NCI-H510A (cell line): ENCODE results near the gene ZNF536.

Experiments
- DNase-seq: peaks from one replicate; lab custom pipeline; 2025; lab: John Stamatoyannopoulos, UW

Gene ZNF536

DNA sequence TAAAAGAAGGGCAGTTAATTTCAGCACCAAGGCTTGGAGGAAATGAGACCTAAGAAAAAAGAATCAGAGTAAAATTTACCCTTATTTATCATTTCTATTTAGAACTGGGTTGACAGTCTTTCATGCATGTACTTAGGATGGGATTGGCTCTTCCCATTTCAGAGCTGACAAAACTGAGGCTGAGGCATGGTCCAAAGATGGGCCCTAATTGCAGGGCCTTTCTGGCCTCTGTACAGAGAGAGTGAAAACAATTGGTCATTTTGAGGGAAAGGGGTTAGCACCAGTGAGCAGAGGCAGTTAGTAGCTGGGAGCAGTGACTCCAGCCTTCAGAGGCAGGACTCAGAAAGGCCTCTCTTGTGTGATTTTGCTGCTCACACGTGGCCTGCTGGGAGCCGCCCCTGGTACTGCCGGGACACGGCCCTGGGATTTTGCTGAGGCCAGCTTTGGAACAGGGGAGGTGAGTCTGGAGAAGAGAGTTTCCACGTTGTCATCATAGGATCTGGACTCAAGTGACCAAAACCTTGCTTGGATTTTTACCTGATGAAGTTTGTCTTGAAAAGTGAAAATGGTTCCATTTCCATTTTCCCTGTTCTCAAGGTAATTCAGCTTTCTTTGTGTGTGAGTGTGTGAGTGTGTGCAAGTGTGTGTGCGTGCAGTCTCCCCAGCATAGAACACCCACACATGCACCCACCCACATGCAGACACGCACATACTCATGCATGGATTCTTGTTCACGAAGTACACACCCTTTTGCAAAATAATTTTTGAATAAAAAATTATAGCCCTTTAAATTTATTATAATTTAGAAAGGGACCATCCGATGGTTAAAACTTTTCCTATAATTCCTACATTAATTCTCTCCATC is at the start of gene ZNF536:
ZNF536 (plus strand) TSS at position 425 of the 865 bp plus-strand sequence. CDS start 71,179 bp downstream, outside the sequence.
- no peak for DNase-seq

DNA sequence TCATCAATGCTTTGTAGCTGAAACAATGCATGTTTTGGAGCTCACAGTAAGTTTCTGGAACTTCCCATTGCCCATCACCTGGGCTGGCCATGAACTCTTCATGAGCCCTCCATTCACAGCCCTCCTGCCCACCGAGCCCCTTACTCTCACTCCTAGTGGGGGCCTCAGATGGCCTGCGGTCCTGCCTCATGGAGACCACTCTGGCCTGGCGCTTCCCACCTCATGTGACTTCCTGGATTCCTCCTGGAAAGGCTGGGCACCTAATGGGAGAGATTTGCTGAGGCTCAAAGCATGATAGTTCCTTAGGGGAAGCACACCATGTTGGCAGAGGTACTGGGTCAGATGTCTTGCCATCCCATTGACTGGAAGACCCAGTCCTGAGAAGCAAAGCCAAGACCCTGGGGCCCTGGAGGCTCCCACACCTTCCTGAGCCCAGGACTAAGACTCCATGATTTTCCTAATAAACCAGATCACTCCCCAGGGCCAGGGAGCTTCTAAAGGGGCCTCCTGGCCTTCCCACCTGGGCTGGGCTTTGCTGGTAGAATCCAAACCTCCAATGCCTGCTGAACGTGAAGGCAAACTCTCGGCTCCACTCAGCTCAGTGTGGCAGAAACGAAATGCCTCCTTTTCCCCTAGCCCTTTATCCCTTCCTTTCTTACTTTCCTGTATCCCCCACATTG is 49.4 kb upstream of the ZNF536 start:
- no peak for DNase-seq

DNA sequence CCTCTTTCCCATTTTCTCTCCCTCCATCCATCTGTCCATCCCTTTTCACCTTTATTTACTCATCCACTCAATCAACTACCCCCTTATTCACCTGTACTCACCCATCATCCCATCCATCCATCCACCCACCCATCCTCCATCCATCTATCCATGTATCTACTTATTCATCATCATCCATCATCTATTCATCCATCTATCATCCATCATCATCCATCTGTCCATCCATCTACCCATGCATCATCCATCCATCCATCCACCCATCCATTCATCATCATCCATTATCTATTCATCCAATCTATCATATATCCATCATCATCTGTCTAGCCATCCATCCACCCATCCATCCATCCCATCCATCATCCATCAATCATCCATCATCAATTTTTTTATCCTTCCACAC is 48.3 kb upstream of the ZNF536 start:
- DNase-seq: no peak

DNA sequence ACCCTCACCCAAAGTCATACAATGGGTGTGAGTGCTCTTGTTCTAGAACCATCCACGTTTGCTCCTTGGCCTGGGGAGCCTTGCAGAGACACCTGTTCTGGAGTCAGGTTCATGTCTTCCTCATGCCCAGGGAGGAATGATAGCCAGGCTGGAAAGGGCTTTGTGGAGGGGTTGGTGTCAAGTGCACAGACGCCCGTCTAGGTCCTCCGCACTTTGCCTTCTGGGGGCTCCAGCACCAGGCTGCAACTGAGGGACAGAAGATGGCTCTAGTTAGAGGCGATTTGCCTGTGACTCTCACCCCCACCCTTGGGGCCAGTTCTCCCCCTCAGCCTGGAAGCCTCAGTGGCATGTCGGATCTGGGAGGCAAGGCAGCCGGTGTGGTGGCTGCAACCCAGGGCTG is 47.2 kb upstream of the ZNF536 start:
- no peak for DNase-seq

DNA sequence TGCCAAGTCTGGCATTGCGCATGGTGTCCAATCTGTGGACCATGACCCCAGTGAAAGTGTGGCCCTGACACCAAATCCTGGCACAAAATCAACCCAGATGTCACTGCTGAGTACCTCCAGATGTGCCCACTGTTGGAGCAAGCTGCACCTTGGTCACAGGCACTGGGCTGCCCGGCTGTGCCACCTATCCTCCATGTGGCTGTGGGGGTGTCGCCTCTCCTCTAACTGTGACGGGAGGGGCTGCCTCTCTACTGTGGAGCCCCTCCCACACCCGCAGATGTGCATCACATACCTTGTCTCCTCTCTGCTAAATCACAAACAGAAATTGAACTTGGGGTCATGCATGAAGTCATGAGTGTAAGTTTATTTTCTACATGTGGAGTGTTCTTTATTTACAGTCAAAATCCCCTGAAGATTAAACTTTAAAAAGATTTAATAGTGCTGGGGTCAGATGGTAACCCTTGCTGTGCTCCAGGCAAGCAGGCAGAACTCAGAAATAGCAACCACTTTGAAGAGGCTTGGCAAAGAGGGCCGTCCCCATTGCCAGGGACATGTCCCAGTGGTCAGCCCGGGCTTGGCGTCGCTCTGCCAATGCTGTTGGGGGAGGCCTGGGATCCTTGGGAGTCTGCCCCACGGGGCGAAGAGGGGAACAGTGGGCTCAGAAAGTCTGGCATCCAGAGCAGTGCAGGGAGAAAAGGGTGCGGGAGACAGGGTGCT is 46.4 kb upstream of the ZNF536 start:
- DNase-seq: no peak

DNA sequence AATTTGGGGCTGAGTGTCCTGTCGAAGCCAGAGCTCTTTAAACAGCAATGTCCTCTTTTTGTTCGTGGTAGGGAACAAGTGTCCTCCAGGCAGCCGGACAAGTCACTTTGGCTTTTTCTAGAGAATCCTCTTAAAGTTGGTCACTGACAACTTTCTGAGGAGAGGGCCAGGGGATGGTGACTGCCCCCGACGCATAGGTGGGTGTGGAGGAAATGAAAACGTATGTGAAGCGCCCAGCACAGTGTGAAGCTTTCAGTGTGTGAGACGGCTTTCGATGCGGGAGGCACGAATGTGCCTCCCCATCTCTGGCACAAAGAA is 45.8 kb upstream of the ZNF536 start:
- DNase-seq: no peak

DNA sequence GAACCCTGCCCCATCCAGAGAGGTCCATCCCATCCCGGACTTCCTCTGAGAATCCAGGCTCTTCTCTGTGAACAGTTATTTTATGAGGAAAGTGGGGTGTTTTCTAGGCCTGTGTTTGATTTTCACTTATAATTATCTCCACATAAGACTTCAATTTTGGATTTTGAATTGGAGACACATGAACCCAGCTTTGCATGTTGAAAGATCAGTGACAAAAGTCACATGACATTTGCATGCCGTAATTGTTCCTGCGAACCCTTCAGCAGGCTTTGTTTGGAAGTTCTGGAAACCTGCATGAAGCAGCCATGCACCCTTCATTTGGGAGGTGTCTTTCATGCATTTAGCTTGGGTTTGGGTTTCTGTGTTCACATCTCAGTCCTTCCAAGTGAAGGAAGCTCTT is 44.9 kb upstream of the ZNF536 start:
- DNase-seq: no peak

DNA sequence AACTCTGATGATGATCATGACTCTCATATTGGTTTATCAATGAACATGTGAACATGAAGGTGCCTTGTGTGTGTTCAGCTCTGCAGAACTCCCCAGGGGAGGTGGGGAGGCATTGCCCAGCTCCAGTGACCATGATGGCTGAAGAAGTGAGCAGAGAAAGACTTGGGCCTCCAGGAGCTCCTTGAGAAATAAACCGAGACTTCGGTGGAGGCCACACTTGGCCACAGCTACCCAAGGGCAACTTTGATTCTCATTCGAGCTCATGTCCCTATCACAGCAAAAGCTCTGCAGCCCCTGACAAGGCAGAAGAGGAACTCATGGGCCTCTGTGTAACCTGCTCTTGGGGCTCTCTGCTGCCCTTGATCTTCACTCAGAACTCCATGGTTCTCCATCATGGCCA is 44.1 kb upstream of the ZNF536 start:
- DNase-seq: no peak

DNA sequence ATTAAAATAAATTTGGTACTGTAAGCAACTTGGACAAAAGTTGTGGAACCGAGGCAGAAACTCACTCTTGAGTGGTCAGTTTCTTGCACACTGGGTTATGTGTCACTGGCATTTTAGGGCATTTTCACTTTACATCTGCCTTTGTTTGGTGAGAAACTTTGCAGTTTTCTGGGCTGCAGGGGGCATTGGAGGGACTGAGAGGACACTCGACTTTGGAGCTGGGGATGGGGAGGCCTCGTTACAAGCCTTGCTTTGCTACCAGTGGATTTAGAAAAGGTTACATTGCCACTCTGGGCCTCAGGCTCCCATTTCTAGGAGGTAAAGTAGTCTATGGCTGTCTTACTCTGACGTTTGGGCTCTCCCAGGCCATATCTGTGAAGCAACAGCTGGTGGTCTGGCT is 41.9 kb upstream of the ZNF536 start:
- DNase-seq: no peak

DNA sequence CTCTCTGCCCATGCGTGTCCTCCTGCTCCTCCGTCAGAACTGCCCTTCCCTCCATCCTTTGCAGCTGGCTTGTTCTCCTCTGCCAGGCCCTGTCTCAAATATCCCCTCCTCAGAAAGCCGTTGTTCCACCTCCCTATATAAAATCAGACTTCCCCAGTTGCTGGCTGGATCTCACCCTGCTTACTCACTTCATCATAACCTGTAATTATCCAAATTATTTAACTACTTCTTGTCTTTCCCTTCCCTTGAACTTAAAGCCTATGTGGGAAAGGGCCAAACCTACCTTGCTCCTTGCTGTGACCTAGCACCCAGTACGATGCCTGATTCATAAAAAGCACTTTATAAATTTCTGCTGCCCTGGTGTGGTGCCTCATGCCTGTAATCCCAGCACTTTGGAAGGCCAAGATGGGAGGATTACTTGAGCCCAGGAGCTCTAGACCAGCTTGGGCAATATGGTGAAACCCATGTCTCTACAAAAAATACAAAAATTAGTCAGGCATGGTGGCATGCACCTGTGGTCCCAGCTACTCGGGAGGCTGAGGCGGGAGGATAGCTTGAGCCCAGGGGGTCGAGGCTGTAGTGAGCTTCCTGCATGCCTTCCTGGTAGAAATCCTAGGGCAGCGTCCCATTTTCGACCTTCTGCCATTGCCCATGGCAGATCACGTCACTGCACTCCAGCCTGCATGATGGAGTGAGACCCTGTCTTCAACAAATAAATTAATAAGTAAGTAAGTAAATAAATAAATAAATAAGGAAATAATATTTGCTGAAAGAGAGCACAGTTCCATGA is 39.5 kb upstream of the ZNF536 start:
- DNase-seq: no peak

DNA sequence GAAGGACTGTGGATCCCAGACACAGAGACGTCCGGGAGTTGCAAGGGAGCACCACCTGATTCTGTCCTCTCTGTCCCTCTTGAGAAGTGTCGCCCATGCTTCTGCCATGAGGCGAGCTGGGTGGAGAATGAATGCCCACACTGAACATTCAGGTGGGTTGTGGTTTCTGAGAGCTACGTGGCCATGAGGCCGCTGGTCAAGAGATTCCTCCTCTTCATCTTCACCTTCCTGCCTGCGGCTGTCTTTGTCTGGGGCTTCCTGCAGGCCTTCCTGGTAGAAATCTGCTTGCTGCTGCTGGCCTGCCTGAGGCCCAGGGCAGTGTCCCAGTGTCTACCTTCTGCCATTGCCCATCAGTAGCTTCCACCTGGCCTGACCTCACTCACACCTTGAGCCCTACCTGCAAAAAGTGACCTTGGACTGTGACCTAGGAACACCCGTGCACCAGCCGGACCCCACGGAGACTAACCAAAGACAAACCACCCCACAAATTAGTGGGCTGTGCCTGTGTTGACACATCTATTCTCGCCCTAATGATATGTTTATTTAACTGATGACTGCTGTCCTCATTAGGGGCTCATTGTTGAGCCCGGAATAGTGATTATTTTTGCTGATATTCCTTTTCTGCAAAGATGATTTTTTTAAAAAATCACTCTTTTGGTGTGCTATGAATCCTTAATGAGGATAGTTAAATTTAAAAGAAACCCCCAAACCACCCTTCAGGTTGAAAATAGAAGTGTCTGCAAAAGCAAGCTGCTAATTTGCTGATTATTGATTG is 38.7 kb upstream of the ZNF536 start:
- no peak for DNase-seq

DNA sequence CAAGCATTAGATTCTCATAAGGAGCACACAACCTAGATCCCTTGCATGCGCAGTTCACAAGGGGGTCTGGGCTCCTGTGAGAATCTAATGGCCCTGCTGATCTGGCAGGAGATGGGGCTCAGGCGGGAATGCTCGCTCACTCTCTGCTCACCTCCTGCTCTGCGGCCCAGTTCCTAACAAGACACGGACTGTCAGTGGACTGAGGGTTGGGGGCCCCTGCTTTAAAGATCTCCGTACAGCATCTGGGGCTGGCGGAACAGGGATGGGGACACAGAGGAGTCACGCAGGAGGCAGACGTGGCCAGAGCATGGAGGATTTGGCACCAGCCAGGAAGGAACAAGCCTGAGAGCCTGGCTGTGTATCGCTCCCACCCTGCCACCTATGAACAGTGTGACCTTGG is 37.3 kb upstream of the ZNF536 start:
- DNase-seq: no peak

DNA sequence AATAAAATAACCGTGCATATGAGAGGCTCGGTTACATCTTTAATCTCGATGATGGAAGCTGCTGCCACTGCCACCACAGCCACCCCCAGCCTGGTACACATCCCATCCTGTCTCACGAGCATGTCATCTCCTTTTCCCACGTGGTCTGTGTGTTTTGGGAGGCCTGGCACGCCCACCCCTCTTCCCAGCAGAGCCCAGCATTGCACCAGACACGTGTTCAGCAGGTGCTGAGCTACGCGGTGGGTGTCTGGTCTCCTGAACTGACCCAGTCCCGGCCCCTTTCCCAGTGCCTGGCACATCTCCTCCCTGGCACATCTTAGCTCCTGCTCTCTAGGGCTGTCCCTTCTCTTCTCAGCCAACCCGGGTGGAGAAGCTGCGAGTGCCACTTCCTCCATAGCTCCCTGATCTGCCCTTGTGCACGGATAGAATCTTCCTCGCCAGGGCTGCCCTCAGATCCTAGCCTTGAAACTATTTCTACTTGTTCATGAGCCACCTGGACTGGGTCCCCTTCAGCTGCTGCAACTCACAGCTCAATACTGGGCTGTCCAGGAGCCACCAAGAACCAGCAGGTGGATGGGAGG is 36.8 kb upstream of the ZNF536 start:
- no peak for DNase-seq

DNA sequence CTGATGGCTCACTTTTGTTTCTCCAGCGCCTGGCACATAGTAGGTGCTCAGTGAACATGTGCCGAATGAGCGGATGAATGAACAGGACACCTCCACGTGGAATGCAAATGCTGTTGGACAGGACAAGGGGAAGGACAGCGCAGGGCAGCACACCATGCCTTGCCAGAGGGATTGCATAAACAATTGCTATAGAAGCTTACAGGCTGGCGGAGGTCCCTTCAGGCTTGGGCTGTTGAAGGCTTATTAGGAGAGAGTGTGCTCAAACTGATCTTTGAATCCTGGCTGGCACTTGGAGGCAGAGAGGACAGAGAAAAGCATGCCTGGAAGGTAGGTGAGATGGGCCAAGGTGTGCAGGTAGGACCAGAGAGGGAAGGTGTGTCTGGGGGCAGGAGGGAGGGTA is 35.9 kb upstream of the ZNF536 start:
- DNase-seq: no peak

DNA sequence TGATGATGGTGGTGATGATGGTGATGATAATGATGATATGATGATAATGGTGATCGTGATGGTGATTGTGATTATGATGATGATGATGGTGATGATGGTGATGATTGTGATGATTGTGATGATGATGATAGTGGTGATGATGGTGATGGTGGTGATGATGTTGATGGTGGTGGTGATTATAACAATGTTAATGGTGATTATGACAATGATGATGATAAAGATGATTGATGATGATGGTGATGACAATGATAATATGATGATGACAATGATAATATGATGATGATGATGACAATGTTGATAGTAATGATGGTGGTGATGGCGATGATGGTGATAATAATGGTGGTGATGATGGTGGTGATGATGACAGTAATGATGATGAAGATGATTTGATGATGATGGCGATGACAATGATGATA is 34.1 kb upstream of the ZNF536 start:
- no peak for DNase-seq

DNA sequence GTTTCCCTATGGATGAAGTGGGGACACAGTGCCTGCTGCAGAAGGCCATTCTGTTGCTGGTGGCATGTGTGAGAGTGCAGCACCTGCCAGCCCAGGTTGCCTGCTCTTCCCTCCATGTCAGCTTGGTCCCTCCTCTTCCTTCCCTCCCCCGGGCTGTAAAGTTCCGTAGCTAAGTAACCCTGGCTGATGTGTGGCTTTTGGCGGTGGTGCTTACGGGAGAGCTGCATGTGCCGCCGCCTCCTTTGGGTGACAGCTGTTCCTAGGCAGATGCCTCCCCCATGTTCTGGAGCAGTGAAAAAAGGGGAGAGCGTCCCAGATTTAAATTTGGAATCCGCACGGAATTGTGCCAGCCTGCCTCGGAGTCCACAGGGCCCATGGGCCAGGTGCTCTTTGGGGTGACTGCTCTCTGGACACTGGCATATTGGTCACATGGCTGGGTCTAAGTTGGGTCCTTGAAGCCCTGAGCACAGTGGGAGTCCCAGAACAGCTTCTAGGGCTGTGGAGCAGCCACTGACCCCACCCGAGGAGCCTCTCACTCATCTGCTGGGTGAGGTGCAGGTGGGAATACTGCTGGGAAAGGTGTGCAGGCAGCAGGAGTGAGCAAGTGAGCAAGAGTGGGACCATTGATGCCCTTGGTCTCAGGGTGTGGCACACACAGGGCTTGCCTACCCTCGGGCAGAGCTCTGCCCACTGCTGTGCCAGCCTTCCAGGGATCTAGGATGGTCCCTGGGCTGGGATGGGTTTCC is 33.1 kb upstream of the ZNF536 start:
- no peak for DNase-seq

DNA sequence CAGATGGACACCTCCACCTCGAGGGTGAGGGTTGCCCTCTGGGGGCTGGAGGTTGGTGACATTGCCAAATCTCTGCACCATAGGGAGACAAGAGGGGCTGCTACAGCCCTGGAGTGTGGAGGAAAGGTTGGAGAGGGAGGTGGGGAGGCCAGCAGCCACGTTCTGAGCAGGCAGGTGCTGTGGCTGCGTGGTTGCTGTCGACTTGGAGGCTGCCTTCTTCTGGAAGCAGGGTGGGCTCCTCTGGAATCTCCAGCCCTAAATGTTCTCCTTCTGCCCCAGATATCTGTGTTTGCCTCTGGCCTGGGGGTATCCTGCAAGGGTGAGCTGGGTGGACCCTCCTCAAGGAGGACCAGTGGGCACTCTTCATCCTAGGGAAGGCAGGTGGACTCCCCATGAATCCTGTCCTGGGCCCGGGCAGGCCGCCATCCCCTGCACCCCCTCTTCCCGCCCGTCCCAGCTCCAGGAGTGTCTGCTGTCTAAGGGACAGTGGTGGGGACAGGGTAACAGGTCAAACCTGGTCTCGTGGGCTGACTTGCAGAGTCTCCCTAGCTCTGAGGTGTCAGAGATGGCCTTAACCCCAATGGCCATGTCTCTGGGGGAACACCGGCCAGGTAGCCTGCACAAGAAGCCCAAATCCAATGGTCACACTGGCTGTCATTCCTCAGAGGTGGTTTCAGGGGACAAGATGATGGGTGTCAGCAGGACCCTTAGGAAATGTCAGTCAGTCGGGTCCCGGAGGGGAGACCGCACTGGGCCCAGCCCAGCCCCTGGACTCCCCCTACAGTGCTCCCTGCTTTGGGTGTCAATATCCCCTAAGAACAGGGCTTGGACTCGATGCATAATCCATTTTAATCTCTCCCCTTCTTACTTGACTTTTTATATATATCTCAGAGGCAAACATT is 32.3 kb upstream of the ZNF536 start:
- no peak for DNase-seq

DNA sequence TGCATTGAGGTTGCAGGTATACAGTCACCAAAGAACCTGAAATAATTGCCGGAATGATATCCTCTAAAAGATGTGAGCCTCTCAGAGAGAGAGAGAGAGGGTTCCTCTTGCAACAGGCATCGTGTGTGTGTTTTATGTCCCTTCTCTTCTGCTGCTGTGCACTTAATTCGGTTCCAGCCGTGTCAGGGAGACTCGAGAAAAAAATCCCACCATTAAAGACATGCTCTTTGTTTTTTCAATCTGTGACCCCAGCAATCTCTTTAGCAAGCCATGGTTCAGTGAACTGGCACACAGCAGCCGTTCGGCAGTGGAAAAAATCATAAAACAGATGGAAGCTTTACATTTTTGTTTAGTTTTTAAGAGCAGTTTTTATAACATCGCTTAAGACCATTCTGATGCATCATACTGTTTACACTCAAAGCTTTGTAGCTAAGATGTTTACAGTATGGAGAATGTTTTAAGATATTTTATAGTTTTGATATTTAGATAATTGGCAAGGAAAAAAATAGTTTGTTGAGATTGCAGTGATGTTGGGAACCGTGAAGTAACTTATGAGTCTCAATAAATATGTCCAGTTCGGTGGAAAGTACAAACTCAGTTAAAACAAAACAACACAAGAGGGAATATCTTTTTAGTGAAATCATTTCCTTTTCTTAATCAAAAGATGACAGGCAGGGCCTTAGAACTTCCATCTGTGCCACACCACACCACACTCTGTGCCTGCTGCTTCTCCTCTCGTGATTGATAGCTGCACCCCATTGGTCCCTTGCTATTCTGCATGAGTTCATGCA is 31.2 kb upstream of the ZNF536 start:
- DNase-seq: no peak
